Suppressor macrophage treated with lipopolysaccharide for 4 hours (primary cell): ENCODE data around the gene FAAP20.

Source experiments
- DNase-seq: peaks from one replicate; pipeline ENCODE4 v3.0.0-alpha.2; 2020

FAAP20 gene

GRCh38 chr1:2229911-2230731, 35.5 kb upstream of the FAAP20 start:
- no peak for DNase-seq

- peak; percentile 81 for DNase-seq
Observed at GRCh38 chr1:2229037-2229864, 34.7 kb upstream of the FAAP20 start.

- DNase-seq, result no peak
Observed at GRCh38 chr1:2228694-2229036, 34.1 kb upstream of the FAAP20 start.

- DNase-seq, result no peak
Observed at GRCh38 chr1:2228157-2228594, 33.6 kb upstream of the FAAP20 start, which contains the start of gene SKI. Gene SKI (plus strand): TSS chr1:2228319. CDS start chr1:2228767, 448 bp downstream.

- peak; percentile 100 for DNase-seq
Observed at GRCh38 chr1:2227346-2228156, 33.0 kb upstream of the FAAP20 start.

GRCh38 chr1:2226525-2227345, 32.2 kb upstream of the FAAP20 start:
- no peak for DNase-seq

- no peak for DNase-seq
Observed at GRCh38 chr1:2224631-2225428, 30.3 kb upstream of the FAAP20 start.

GRCh38 chr1:2224170-2224584, 29.6 kb upstream of the FAAP20 start:
- peak; percentile 38 for DNase-seq

- DNase-seq, result no peak
Observed at GRCh38 chr1:2221271-2221670, 26.7 kb upstream of the FAAP20 start.

GRCh38 chr1:2216767-2217058, 22.1 kb upstream of the FAAP20 start:
- no peak for DNase-seq

- no peak for DNase-seq
Observed at GRCh38 chr1:2215909-2216766, 21.6 kb upstream of the FAAP20 start.

GRCh38 chr1:2215329-2215728, 20.8 kb upstream of the FAAP20 start:
- no peak for DNase-seq

- no peak for DNase-seq
Observed at GRCh38 chr1:2214541-2215241, 20.1 kb upstream of the FAAP20 start.

- no peak for DNase-seq
Observed at GRCh38 chr1:2213576-2214505, 19.3 kb upstream of the FAAP20 start.

- peak; percentile 89 for DNase-seq
Observed at GRCh38 chr1:2212532-2213491, 18.2 kb upstream of the FAAP20 start.

- DNase-seq, result no peak
Observed at GRCh38 chr1:2212274-2212531, 17.6 kb upstream of the FAAP20 start.

- DNase-seq, result no peak
Observed at GRCh38 chr1:2210786-2211185, 16.2 kb upstream of the FAAP20 start.
